Measurements from ENCODE around the gene TRIM2. TPM values are rescaled to one million over a fixed set of nuclear protein-coding genes. Genes with fewer than 3 reads are reported as not detected.

TRIM2 gene
- total and polyA plus RNA-seq, 10 of the 15 experiments (the other 5 are each of a cell fraction or from before 2014, with no cell fraction given) = 0.06 to 0.19 (median 0.15) TPM; not detected in 3

DNA sequence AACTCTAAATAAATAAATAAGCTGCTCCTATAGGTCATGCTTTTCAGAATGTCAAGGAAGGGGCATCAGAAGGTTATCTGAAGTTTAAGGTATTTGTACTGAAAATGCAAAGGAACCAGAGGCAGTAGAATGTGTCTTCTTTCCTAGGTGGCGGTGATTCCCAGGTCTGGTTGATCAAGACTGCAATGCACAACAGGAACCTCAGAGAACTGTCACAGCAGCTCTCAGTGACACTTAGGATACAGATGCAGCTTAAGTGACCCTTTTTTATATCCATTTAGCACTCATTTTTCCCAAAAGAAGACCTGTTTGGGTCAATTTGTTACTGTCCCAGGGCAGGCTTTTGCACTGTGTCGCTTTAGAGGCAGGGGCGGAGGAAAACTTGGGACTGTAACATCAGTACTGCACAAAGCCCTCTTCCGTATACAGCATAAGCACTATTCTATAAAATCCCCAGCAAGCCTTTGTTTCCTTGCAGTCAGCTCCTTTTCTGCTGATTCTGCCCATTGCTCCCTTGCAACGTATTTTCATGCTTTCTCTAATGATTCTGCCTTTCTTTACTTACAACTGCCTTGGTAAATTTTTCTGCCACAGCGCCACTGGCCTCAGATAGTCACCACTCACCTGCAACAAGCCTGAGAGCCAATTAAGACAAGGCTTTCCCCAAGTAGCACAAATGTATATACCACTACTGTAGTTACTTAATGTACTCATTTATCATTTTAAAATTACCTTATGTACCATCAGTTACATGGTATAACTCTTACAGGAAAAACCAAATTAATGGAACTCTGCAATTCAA lies 138.7 kb downstream of the TRIM2 start (continued):
- TF ChIP-seq, protein P1, sequence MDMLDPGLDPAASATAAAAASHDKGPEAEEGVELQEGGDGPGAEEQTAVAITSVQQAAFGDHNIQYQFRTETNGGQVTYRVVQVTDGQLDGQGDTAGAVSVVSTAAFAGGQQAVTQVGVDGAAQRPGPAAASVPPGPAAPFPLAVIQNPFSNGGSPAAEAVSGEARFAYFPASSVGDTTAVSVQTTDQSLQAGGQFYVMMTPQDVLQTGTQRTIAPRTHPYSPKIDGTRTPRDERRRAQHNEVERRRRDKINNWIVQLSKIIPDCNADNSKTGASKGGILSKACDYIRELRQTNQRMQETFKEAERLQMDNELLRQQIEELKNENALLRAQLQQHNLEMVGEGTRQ (IDR thresholded peaks at IDR 0.05; ENCODE audit: borderline replicate concordance, low read depth, low read length) = no peak
- no peak for TF ChIP-seq MEF2A (IDR thresholded peaks at IDR 0.05; ENCODE audit: insufficient read depth, low read depth, low read length)
- TF ChIP-seq, protein P2, sequence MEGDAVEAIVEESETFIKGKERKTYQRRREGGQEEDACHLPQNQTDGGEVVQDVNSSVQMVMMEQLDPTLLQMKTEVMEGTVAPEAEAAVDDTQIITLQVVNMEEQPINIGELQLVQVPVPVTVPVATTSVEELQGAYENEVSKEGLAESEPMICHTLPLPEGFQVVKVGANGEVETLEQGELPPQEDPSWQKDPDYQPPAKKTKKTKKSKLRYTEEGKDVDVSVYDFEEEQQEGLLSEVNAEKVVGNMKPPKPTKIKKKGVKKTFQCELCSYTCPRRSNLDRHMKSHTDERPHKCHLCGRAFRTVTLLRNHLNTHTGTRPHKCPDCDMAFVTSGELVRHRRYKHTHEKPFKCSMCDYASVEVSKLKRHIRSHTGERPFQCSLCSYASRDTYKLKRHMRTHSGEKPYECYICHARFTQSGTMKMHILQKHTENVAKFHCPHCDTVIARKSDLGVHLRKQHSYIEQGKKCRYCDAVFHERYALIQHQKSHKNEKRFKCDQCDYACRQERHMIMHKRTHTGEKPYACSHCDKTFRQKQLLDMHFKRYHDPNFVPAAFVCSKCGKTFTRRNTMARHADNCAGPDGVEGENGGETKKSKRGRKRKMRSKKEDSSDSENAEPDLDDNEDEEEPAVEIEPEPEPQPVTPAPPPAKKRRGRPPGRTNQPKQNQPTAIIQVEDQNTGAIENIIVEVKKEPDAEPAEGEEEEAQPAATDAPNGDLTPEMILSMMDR (IDR thresholded peaks at IDR 0.05 in 2 of 3, conservative IDR thresholded peaks at IDR 0.05 in 1 of 3; ENCODE audit: control insufficient read depth in 2 of 3, extremely low read depth in 1 of 3, insufficient read depth in 1 of 3, low read depth in 3 of 3, low read length in 3 of 3) = no peak
- TF ChIP-seq, protein P3, sequence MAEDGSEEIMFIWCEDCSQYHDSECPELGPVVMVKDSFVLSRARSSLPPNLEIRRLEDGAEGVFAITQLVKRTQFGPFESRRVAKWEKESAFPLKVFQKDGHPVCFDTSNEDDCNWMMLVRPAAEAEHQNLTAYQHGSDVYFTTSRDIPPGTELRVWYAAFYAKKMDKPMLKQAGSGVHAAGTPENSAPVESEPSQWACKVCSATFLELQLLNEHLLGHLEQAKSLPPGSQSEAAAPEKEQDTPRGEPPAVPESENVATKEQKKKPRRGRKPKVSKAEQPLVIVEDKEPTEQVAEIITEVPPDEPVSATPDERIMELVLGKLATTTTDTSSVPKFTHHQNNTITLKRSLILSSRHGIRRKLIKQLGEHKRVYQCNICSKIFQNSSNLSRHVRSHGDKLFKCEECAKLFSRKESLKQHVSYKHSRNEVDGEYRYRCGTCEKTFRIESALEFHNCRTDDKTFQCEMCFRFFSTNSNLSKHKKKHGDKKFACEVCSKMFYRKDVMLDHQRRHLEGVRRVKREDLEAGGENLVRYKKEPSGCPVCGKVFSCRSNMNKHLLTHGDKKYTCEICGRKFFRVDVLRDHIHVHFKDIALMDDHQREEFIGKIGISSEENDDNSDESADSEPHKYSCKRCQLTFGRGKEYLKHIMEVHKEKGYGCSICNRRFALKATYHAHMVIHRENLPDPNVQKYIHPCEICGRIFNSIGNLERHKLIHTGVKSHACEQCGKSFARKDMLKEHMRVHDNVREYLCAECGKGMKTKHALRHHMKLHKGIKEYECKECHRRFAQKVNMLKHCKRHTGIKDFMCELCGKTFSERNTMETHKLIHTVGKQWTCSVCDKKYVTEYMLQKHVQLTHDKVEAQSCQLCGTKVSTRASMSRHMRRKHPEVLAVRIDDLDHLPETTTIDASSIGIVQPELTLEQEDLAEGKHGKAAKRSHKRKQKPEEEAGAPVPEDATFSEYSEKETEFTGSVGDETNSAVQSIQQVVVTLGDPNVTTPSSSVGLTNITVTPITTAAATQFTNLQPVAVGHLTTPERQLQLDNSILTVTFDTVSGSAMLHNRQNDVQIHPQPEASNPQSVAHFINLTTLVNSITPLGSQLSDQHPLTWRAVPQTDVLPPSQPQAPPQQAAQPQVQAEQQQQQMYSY (CRISPR knock-in tag; IDR thresholded peaks at IDR 0.05) = no peak
- TF ChIP-seq, protein P4, sequence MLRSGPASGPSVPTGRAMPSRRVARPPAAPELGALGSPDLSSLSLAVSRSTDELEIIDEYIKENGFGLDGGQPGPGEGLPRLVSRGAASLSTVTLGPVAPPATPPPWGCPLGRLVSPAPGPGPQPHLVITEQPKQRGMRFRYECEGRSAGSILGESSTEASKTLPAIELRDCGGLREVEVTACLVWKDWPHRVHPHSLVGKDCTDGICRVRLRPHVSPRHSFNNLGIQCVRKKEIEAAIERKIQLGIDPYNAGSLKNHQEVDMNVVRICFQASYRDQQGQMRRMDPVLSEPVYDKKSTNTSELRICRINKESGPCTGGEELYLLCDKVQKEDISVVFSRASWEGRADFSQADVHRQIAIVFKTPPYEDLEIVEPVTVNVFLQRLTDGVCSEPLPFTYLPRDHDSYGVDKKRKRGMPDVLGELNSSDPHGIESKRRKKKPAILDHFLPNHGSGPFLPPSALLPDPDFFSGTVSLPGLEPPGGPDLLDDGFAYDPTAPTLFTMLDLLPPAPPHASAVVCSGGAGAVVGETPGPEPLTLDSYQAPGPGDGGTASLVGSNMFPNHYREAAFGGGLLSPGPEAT (IDR thresholded peaks at IDR 0.05; ENCODE audit: low read depth) = no peak
- TF ChIP-seq, protein P5, sequence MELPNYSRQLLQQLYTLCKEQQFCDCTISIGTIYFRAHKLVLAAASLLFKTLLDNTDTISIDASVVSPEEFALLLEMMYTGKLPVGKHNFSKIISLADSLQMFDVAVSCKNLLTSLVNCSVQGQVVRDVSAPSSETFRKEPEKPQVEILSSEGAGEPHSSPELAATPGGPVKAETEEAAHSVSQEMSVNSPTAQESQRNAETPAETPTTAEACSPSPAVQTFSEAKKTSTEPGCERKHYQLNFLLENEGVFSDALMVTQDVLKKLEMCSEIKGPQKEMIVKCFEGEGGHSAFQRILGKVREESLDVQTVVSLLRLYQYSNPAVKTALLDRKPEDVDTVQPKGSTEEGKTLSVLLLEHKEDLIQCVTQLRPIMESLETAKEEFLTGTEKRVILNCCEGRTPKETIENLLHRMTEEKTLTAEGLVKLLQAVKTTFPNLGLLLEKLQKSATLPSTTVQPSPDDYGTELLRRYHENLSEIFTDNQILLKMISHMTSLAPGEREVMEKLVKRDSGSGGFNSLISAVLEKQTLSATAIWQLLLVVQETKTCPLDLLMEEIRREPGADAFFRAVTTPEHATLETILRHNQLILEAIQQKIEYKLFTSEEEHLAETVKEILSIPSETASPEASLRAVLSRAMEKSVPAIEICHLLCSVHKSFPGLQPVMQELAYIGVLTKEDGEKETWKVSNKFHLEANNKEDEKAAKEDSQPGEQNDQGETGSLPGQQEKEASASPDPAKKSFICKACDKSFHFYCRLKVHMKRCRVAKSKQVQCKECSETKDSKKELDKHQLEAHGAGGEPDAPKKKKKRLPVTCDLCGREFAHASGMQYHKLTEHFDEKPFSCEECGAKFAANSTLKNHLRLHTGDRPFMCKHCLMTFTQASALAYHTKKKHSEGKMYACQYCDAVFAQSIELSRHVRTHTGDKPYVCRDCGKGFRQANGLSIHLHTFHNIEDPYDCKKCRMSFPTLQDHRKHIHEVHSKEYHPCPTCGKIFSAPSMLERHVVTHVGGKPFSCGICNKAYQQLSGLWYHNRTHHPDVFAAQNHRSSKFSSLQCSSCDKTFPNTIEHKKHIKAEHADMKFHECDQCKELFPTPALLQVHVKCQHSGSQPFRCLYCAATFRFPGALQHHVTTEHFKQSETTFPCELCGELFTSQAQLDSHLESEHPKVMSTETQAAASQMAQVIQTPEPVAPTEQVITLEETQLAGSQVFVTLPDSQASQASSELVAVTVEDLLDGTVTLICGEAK (IDR thresholded peaks at IDR 0.05; ENCODE audit: borderline replicate concordance) = no peak
- TF ChIP-seq ZNF217 (IDR thresholded peaks at IDR 0.05) = no peak
- TF ChIP-seq RAD51 (IDR thresholded peaks at IDR 0.05) = no peak
- no peak for TF ChIP-seq BCL11A (IDR thresholded peaks at IDR 0.05; ENCODE audit: low read depth, low read length)
- no peak for TF ChIP-seq ZZZ3 (IDR thresholded peaks at IDR 0.05; ENCODE audit: control insufficient read depth, insufficient read length, low read depth)
- TF ChIP-seq, protein P6, sequence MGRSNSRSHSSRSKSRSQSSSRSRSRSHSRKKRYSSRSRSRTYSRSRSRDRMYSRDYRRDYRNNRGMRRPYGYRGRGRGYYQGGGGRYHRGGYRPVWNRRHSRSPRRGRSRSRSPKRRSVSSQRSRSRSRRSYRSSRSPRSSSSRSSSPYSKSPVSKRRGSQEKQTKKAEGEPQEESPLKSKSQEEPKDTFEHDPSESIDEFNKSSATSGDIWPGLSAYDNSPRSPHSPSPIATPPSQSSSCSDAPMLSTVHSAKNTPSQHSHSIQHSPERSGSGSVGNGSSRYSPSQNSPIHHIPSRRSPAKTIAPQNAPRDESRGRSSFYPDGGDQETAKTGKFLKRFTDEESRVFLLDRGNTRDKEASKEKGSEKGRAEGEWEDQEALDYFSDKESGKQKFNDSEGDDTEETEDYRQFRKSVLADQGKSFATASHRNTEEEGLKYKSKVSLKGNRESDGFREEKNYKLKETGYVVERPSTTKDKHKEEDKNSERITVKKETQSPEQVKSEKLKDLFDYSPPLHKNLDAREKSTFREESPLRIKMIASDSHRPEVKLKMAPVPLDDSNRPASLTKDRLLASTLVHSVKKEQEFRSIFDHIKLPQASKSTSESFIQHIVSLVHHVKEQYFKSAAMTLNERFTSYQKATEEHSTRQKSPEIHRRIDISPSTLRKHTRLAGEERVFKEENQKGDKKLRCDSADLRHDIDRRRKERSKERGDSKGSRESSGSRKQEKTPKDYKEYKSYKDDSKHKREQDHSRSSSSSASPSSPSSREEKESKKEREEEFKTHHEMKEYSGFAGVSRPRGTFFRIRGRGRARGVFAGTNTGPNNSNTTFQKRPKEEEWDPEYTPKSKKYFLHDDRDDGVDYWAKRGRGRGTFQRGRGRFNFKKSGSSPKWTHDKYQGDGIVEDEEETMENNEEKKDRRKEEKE (IDR thresholded peaks at IDR 0.05) = no peak
- TF ChIP-seq TAF1 (IDR thresholded peaks at IDR 0.05; ENCODE audit: borderline replicate concordance, low read depth, low read length) = no peak
